GM12892 (cell line): ENCODE results near the gene LINGO1.

Source experiments
- POLR2A ChIP-seq: IDR thresholded peaks from 2 replicates; pipeline ENCODE4 v1.6.1; 2011; ENCODE audit warnings: low read depth, low read length, control low read depth
- POLR2AphosphoS5 ChIP-seq: IDR thresholded peaks from 2 replicates; pipeline ENCODE4 v1.6.1; 2011; ENCODE audit warnings: low read depth, low read length, control low read depth
- TAF1 ChIP-seq: IDR thresholded peaks from 2 replicates; pipeline ENCODE4 v1.6.1; 2011; ENCODE audit warnings: low read depth, mild to moderate bottlenecking, control low read depth, low read length, borderline replicate concordance

- no peak for TF ChIP-seq TAF1
- no peak for TF ChIP-seq POLR2A
- TF ChIP-seq POLR2AphosphoS5, result no peak
Observed at GRCh38 chr15:77602800-77603199, 29.9 kb downstream of the LINGO1 start.
